GM12872 (cell line): Measurements from ENCODE around the gene TNRC6B.

Source experiments
- CTCF ChIP-seq: IDR thresholded peaks from 3 replicates; pipeline ENCODE4 v1.5.1; 2011; ENCODE audit warnings: low read depth, mild to moderate bottlenecking, low read length, moderate library complexity; ENCODE audit not compliant: insufficient read depth

Gene TNRC6B

DNA sequence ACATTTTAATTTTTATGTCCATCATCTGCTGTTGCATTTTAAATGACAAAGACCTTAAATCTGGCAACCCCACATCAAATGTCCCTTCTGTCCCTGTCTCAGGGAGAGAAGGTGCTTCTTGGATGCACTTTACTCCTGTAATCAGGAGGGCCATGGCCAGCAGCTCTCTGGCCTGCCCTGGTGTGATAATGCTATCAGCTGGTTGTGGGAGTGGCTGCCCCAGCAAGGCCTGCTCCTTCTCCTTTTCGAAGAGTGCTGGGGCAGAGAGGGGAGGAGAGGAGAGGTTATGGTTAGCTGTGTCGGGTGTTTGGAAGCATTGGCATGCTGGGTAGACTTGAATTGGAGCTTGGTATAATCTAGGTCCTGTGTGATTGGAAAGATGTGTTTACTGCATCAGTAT, 12.8 kb downstream of the TNRC6B start:
- TF ChIP-seq CTCF = no peak

- TF ChIP-seq CTCF = 0 out of 3 replicates have a peak, but pooled peaks have one; percentile 6
These were observed 16.0 kb downstream of the TNRC6B start for GRCh38 chr22:40193429-40194421.

DNA sequence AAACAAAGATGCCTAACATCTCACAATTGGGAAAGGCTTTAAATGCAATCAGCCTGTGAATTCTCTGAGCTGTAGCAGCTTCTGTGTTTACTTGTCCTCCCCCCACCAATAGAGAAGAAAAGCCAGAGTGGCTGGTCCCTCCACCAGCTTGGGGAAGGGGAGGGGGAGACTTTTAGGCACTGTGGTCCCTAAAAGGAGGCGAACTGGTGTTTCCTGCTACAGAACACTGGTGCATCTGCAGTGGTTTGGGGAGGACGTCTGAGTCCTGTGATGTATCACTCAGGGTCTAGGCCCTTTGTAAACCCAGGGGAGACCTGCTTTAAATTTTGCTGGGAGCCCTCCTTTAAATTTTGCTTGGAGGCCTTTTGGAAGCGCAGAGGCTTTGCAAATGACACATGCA, 16.9 kb downstream of the TNRC6B start:
- TF ChIP-seq CTCF = no peak

GRCh38 chr22:40196628-40197360, 19.1 kb downstream of the TNRC6B start:
- no peak for TF ChIP-seq CTCF

DNA sequence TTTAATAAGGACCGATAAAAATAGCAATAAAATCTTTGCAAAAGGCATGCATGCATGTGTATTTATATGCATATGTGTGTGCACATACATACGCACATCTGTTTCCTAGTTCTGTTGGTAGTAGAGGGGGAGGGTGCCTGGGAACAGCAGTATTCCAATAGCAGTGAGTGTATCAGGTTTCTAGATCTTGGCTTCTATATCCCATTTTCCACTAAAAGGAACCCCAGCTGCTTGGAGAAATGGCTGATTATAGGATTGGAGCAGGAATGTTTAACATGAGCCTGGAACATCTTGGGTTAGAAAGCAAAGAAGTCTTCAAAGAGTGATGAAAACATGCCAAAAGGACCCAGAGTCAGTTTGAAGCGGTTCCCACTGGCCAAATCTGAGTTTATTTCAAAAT, 21.0 kb downstream of the TNRC6B start:
- TF ChIP-seq CTCF = no peak

GRCh38 chr22:40199223-40199622, 21.5 kb downstream of the TNRC6B start:
- TF ChIP-seq CTCF = no peak

DNA sequence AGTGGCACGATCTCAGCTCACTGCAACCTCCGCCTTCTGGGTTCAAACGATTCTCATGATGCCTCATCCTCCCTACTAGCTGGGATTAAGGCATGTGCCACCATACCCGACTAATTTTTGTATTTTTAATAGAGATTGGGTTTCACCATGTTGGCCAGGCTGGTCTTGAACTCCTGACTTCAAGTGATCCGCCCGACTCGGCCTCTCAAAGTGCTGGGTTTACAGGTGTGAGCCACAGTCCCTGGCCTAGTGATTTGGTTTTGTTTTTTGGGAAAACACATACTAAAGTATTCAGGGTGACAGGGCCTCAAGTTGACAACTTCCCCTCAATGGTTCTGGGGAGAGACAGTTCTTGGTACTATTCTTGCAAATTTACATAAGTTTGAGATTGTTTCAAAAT, 22.1 kb downstream of the TNRC6B start:
- TF ChIP-seq CTCF = no peak
